Stimulated activated naive B cell treated with anti-CD40 and anti-IgM and Interleukin-4, amounts not matched to agents 10 μg/mL and 1 μg/mL and 100 μg/mL, for 72 hours (primary cell): ENCODE data around the gene CDH13.

Experiments
- ATAC-seq, 2 donors: fragments of 150-1000 bp; cut with Tn5 transposase; replicated peaks; 2 replicates each; pipeline ENCODE4 v1.10.0; 2021; ENCODE audit warnings: moderate library complexity in 1 of 2
- DNase-seq: peaks from one replicate; pipeline ENCODE4 v3.0.0; 2021
- H3K27ac Mint-ChIP-seq: one replicate; pipeline ENCODE4 v1.8.0; 2022; ENCODE audit warnings: mild to moderate bottlenecking, mixed read lengths
- H3K27me3 Mint-ChIP-seq, 2 donors: one replicate each; pipeline ENCODE4 v1.8.0; 2022; ENCODE audit warnings: mixed read lengths in 2 of 2
- H3K36me3 Mint-ChIP-seq, 2 donors: one replicate each; pipeline ENCODE4 v1.8.0; 2022; ENCODE audit warnings: mixed read lengths in 2 of 2, mild to moderate bottlenecking in 1 of 2
- H3K4me1 Mint-ChIP-seq, 2 donors: one replicate each; pipeline ENCODE4 v1.8.0; 2022; ENCODE audit warnings: mixed read lengths in 2 of 2, mild to moderate bottlenecking in 1 of 2
- H3K4me3 Mint-ChIP-seq, 2 donors: one replicate each; pipeline ENCODE4 v1.8.0; 2022; ENCODE audit warnings: mild to moderate bottlenecking in 2 of 2, mixed read lengths in 2 of 2, moderate library complexity in 1 of 2
- H3K9me3 Mint-ChIP-seq, 2 donors: one replicate each; pipeline ENCODE4 v1.8.0; 2022; ENCODE audit warnings: mixed read lengths in 2 of 2, mild to moderate bottlenecking in 1 of 2

The CDH13 gene

GRCh38 chr16:83315271-83315670 lies 688.5 kb downstream of the CDH13 start:
- no peak for ATAC-seq
- Mint-ChIP-seq H3K4me1 (no peaks in the 10 kb centered on the region), H3K27ac (no peak overlapping the region), H3K9me3 (peaks cover 0 to 3% of the 10 kb centered on the region in 2 donors), H3K4me3 (no peak overlapping the region), H3K36me3 (no peaks in the 10 kb centered on the region), H3K27me3 (peaks cover 0 to 5% of the 10 kb centered on the region in 2 donors)
- no peak for DNase-seq

- H3K27me3 Mint-ChIP-seq = peaks cover 0 to 5% of the 10 kb centered on the region in 2 donors
- H3K9me3 Mint-ChIP-seq = peaks cover 0 to 3% of the 10 kb centered on the region in 2 donors
- no peaks in the 10 kb centered on the region for H3K36me3 Mint-ChIP-seq
- H3K27ac Mint-ChIP-seq = no peak overlapping the region
- DNase-seq = no peak
- no peak overlapping the region for H3K4me3 Mint-ChIP-seq
- ATAC-seq = no peak
- no peaks in the 10 kb centered on the region for H3K4me1 Mint-ChIP-seq
These were observed 689.7 kb downstream of the CDH13 start for GRCh38 chr16:83316458-83316857.

- DNase-seq = no peak
- H3K27me3 Mint-ChIP-seq = peaks cover 0 to 5% of the 10 kb centered on the region in 2 donors
- peaks cover 0 to 3% of the 10 kb centered on the region in 2 donors for H3K9me3 Mint-ChIP-seq
- H3K27ac Mint-ChIP-seq = no peak overlapping the region
- no peaks in the 10 kb centered on the region for H3K4me1 Mint-ChIP-seq
- ATAC-seq = no peak
- H3K36me3 Mint-ChIP-seq = no peaks in the 10 kb centered on the region
- no peak overlapping the region for H3K4me3 Mint-ChIP-seq
These were observed 691.6 kb downstream of the CDH13 start for GRCh38 chr16:83318390-83318789.

- Mint-ChIP-seq H3K9me3 (peaks cover 0 to 1% of the 10 kb centered on the region in 2 donors), H3K4me3 (no peak overlapping the region), H3K4me1 (no peaks in the 10 kb centered on the region), H3K27me3 (peaks cover 0 to 10% of the 10 kb centered on the region in 2 donors), H3K36me3 (no peaks in the 10 kb centered on the region), H3K27ac (no peak overlapping the region)
- ATAC-seq (no peak), DNase-seq (no peak)
These were observed 702.2 kb downstream of the CDH13 start for GRCh38 chr16:83328936-83329335.

- no peaks in the 10 kb centered on the region for H3K4me1 Mint-ChIP-seq
- no peaks in the 10 kb centered on the region for H3K9me3 Mint-ChIP-seq
- no peak for DNase-seq
- H3K36me3 Mint-ChIP-seq = no peaks in the 10 kb centered on the region
- H3K27me3 Mint-ChIP-seq = peaks cover 0 to 16% of the 10 kb centered on the region in 2 donors
- no peak for ATAC-seq
- H3K27ac Mint-ChIP-seq = no peak overlapping the region
- H3K4me3 Mint-ChIP-seq = no peak overlapping the region
These were observed 702.7 kb downstream of the CDH13 start for GRCh38 chr16:83329441-83329840.

- ATAC-seq (no peak), DNase-seq (no peak)
- Mint-ChIP-seq H3K27ac (no peak overlapping the region), H3K36me3 (no peaks in the 10 kb centered on the region), H3K4me1 (no peaks in the 10 kb centered on the region), H3K4me3 (no peak overlapping the region), H3K9me3 (no peaks in the 10 kb centered on the region), H3K27me3 (peaks cover 0 to 16% of the 10 kb centered on the region in 2 donors)
These were observed 703.5 kb downstream of the CDH13 start for GRCh38 chr16:83330251-83330650.

GRCh38 chr16:83335076-83335475 lies 708.3 kb downstream of the CDH13 start:
- Mint-ChIP-seq H3K4me3 (no peak overlapping the region), H3K27ac (no peak overlapping the region), H3K9me3 (no peaks in the 10 kb centered on the region), H3K36me3 (no peaks in the 10 kb centered on the region), H3K4me1 (peaks cover 0 to 2% of the 10 kb centered on the region in 2 donors), H3K27me3 (peaks cover 0 to 15% of the 10 kb centered on the region in 2 donors)
- ATAC-seq = no peak
- DNase-seq = no peak

GRCh38 chr16:83336603-83337002 lies 709.8 kb downstream of the CDH13 start:
- H3K27ac Mint-ChIP-seq = no peak overlapping the region
- H3K4me1 Mint-ChIP-seq = peaks cover 0 to 2% of the 10 kb centered on the region in 2 donors
- H3K27me3 Mint-ChIP-seq = peaks cover 0 to 10% of the 10 kb centered on the region in 2 donors
- no peak for DNase-seq
- ATAC-seq = no peak
- H3K9me3 Mint-ChIP-seq = no peaks in the 10 kb centered on the region
- no peaks in the 10 kb centered on the region for H3K36me3 Mint-ChIP-seq
- no peak overlapping the region for H3K4me3 Mint-ChIP-seq

- no peaks in the 10 kb centered on the region for H3K9me3 Mint-ChIP-seq
- DNase-seq (no peak), ATAC-seq (no peak)
- H3K4me3 Mint-ChIP-seq = no peak overlapping the region
- H3K36me3 Mint-ChIP-seq = no peaks in the 10 kb centered on the region
- H3K27ac Mint-ChIP-seq = no peak overlapping the region
- peaks cover 0 to 2% of the 10 kb centered on the region in 2 donors for H3K4me1 Mint-ChIP-seq
- H3K27me3 Mint-ChIP-seq = peaks cover 0 to 10% of the 10 kb centered on the region in 2 donors
These were observed 711.4 kb downstream of the CDH13 start for GRCh38 chr16:83338138-83338537.

GRCh38 chr16:83338941-83339340 lies 712.2 kb downstream of the CDH13 start:
- Mint-ChIP-seq H3K27ac (no peak overlapping the region), H3K4me1 (peaks cover 0 to 2% of the 10 kb centered on the region in 2 donors), H3K36me3 (no peaks in the 10 kb centered on the region), H3K4me3 (no peak overlapping the region), H3K27me3 (peaks cover 0 to 8% of the 10 kb centered on the region in 2 donors), H3K9me3 (no peaks in the 10 kb centered on the region)
- ATAC-seq (no peak), DNase-seq (no peak)

- Mint-ChIP-seq H3K4me3 (no peak overlapping the region), H3K9me3 (no peaks in the 10 kb centered on the region), H3K27ac (no peak overlapping the region), H3K27me3 (peaks cover 0 to 1% of the 10 kb centered on the region in 2 donors), H3K36me3 (no peaks in the 10 kb centered on the region), H3K4me1 (peaks cover 0 to under 1% of the 10 kb centered on the region in 2 donors)
- DNase-seq (no peak), ATAC-seq (no peak)
These were observed 717.2 kb downstream of the CDH13 start for GRCh38 chr16:83343935-83344366.

GRCh38 chr16:83345846-83346640 lies 719.3 kb downstream of the CDH13 start:
- Mint-ChIP-seq H3K27ac (no peak overlapping the region), H3K4me3 (no peak overlapping the region), H3K9me3 (no peaks in the 10 kb centered on the region), H3K27me3 (no peaks in the 10 kb centered on the region), H3K36me3 (no peaks in the 10 kb centered on the region), H3K4me1 (no peaks in the 10 kb centered on the region)
- DNase-seq (no peak), ATAC-seq (no peak)

GRCh38 chr16:83348991-83349390 lies 722.2 kb downstream of the CDH13 start:
- no peak for DNase-seq
- H3K27ac Mint-ChIP-seq = no peak overlapping the region
- H3K9me3 Mint-ChIP-seq = no peaks in the 10 kb centered on the region
- no peak overlapping the region for H3K4me3 Mint-ChIP-seq
- no peak for ATAC-seq
- H3K27me3 Mint-ChIP-seq = no peaks in the 10 kb centered on the region
- H3K4me1 Mint-ChIP-seq = no peaks in the 10 kb centered on the region
- H3K36me3 Mint-ChIP-seq = no peaks in the 10 kb centered on the region

- ATAC-seq = no peak
- no peak overlapping the region for H3K27ac Mint-ChIP-seq
- no peaks in the 10 kb centered on the region for H3K36me3 Mint-ChIP-seq
- no peaks in the 10 kb centered on the region for H3K27me3 Mint-ChIP-seq
- H3K4me1 Mint-ChIP-seq = no peaks in the 10 kb centered on the region
- H3K4me3 Mint-ChIP-seq = no peak overlapping the region
- no peaks in the 10 kb centered on the region for H3K9me3 Mint-ChIP-seq
- no peak for DNase-seq
These were observed 723.7 kb downstream of the CDH13 start for GRCh38 chr16:83350481-83350880.

GRCh38 chr16:83351846-83352245 lies 725.1 kb downstream of the CDH13 start:
- Mint-ChIP-seq H3K27ac (no peak overlapping the region), H3K27me3 (no peaks in the 10 kb centered on the region), H3K9me3 (no peaks in the 10 kb centered on the region), H3K4me3 (no peak overlapping the region), H3K36me3 (no peaks in the 10 kb centered on the region), H3K4me1 (no peaks in the 10 kb centered on the region)
- ATAC-seq (no peak), DNase-seq (no peak)
